Body of pancreas (tissue), 4 donors: ENCODE measurements around the gene ESCO1.

Experiments used
- CTCF ChIP-seq, 7 experiments: fragments of 450-650 bp in 4 of 7; fragments of 200-600 bp in 3 of 7; sonication (generic) in 3 of 7; IDR thresholded peaks; one replicate each; pipeline ENCODE4 v1.5.1; 2016 to 2019; ENCODE audit warnings: antibody characterized with exemption in 7 of 7
- POLR2A ChIP-seq, 3 donors: fragments of 450-650 bp; IDR thresholded peaks; one replicate each; pipeline ENCODE4 v1.6.1; 2016; ENCODE audit warnings: antibody characterized with exemption in 3 of 3, mild to moderate bottlenecking in 2 of 3

GRCh38 chr18:21602299-21602587 is 1.7 kb upstream of the ESCO1 start:
- TF ChIP-seq POLR2A (IDR thresholded peaks at IDR 0.05) (no peak), CTCF (IDR thresholded peaks at IDR 0.05) (no peak)
